ENCODE measurements around the gene MAMDC4. TPM values are rescaled to one million over a fixed set of nuclear protein-coding genes. Genes with fewer than 3 reads are reported as not detected.
A peak's percentile ranks its signal among the peaks of the same experiment; 100 is the strongest.

The MAMDC4 gene
- total RNA-seq, 2 donors from 2014 or later = 6.8 to 15.4 TPM

DNA sequence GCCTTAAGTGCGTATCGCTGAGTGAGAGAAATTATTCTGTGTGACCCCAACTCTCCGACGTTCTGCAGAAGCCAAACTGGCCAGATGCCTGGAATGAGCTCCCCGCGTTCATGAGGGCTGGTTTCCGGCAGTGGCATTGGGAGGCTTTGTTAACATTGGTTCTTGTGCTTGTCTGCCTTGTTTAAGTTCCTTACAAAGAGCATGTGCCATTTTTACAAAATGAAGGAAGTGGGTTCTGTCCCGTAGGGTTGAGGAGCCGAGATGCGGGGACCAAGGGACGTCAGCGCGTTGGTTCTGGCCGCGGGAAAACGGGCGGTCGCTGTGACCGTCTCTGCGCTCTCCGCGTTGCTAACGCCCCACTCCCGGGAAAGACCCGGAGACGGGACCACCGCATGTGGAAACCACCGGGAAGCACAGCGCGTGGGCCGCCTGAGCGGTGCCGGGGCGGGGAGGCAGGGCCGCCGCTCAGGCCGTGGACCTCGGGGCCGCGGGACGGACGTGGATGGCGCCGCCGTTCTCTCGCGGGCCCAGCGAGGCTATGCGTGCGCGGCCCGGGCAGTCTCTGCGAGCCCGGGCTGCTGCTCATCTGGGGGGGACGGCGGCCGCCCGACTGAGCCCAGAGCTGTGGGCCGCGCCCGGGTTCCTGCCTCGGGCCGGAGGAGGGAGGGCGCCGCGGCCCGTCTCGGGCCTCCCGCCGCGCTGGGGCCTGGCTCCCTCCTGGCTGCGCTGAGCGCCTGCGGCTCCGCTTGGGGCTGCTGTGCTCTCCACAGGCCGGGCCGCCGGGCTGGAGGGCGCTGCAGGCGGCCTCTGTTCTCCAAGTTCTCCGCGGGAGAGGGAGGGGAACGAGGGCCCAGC is 30.9 kb upstream of the MAMDC4 start:
- H3K9ac ChIP-seq (ENCODE audit: extremely low read depth, low read length, poor library complexity, severe bottlenecking) = no peak overlapping the region
- peak overlapping the region; percentile 38 for H3K27ac Mint-ChIP-seq
- H3K9me3 Mint-ChIP-seq = no peaks in the 10 kb centered on the region
- peaks cover 3% of the 10 kb centered on the region for H3K27me3 Mint-ChIP-seq (ENCODE audit: insufficient read depth)
- H3K27ac ChIP-seq (ENCODE audit: low read depth, low read length) = no peak overlapping the region
- H3K36me3 ChIP-seq (ENCODE audit: control insufficient read depth, insufficient read depth, low read length) = peaks cover 47% of the 10 kb centered on the region
- H3K4me3 ChIP-seq (ENCODE audit: low read length) = peak overlapping the region; percentile 1
- peak; percentile 75 for DNase-seq
- peak overlapping the region; percentile 55 for H3K4me3 Mint-ChIP-seq
- peaks cover 3% of the 10 kb centered on the region for H3K4me1 ChIP-seq (ENCODE audit: control insufficient read depth, insufficient read depth, low read length)
- H3K9me3 ChIP-seq (ENCODE audit: control insufficient read depth, low read length) = no peaks in the 10 kb centered on the region
- WGBS, 2 experiments (ENCODE audit: insufficient coverage in 1 of 2, insufficient read length in 1 of 2) = 30 to 37% methylated on average over 32 to 83 of the region's 83 CpGs
- peaks cover 50% of the 10 kb centered on the region for H3K36me3 Mint-ChIP-seq (ENCODE audit: low read depth)
- TF ChIP-seq, protein P1, sequence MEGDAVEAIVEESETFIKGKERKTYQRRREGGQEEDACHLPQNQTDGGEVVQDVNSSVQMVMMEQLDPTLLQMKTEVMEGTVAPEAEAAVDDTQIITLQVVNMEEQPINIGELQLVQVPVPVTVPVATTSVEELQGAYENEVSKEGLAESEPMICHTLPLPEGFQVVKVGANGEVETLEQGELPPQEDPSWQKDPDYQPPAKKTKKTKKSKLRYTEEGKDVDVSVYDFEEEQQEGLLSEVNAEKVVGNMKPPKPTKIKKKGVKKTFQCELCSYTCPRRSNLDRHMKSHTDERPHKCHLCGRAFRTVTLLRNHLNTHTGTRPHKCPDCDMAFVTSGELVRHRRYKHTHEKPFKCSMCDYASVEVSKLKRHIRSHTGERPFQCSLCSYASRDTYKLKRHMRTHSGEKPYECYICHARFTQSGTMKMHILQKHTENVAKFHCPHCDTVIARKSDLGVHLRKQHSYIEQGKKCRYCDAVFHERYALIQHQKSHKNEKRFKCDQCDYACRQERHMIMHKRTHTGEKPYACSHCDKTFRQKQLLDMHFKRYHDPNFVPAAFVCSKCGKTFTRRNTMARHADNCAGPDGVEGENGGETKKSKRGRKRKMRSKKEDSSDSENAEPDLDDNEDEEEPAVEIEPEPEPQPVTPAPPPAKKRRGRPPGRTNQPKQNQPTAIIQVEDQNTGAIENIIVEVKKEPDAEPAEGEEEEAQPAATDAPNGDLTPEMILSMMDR (conservative IDR thresholded peaks at IDR 0.05) = peak; percentile 19
- peaks cover 10% of the 10 kb centered on the region for H3K4me1 Mint-ChIP-seq
- no peaks in the 10 kb centered on the region for H3K27me3 ChIP-seq (ENCODE audit: control insufficient read depth, insufficient read depth, low read length, poor library complexity, severe bottlenecking)

DNA sequence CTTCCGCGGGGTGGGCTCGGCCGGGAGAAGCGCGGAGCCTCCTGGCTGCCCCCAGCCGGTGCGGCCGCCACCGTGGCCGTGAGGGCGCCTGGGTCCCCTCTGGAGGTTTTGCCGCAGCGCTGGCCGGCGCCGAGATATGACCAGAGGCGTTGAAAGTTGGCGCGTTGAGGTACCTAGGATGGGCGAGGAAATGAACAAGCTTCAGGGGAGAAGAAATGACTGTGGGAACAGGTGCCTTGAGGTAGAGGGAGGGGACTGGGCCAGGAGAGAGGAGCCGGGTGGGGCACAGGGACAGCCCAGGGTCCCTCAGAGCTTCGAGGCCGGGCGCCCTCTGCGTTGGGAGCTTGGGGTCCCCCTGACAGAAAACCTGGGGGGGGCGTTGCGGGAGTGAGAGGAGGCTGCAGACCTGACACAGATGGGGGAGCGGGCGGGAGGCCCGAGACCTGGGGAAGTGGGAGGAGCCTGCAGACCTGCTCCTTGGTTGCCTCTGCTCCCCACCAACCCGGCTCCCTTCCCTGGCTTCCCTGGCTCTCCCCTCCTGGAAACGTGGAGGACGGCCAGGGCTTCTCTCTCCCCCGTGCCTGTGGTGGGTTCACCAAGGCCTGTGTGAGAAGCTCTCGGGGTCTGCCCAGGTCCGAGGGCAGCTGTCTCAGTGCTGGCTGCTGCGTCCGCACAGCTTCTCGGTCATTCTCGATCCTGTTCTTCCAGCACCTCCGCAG is 30.2 kb upstream of the MAMDC4 start:
- no peaks in the 10 kb centered on the region for H3K27me3 ChIP-seq (ENCODE audit: control insufficient read depth, insufficient read depth, low read length, poor library complexity, severe bottlenecking)
- no peak overlapping the region for H3K4me3 Mint-ChIP-seq
- no peaks in the 10 kb centered on the region for H3K9me3 ChIP-seq (ENCODE audit: control insufficient read depth, low read length)
- peaks cover 45% of the 10 kb centered on the region for H3K36me3 ChIP-seq (ENCODE audit: control insufficient read depth, insufficient read depth, low read length)
- peaks cover 10% of the 10 kb centered on the region for H3K4me1 Mint-ChIP-seq
- H3K9ac ChIP-seq (ENCODE audit: extremely low read depth, low read length, poor library complexity, severe bottlenecking) = no peak overlapping the region
- 74 to 81% methylated on average over 26 to 42 of the region's 42 CpGs for WGBS, 2 experiments (ENCODE audit: insufficient coverage in 1 of 2, insufficient read length in 1 of 2)
- H3K27ac ChIP-seq (ENCODE audit: low read depth, low read length) = no peak overlapping the region
- peaks cover 3% of the 10 kb centered on the region for H3K27me3 Mint-ChIP-seq (ENCODE audit: insufficient read depth)
- TF ChIP-seq, protein P1 (conservative IDR thresholded peaks at IDR 0.05) = no peak
- H3K9me3 Mint-ChIP-seq = no peaks in the 10 kb centered on the region
- DNase-seq = peak; percentile 58
- peaks cover 3% of the 10 kb centered on the region for H3K4me1 ChIP-seq (ENCODE audit: control insufficient read depth, insufficient read depth, low read length)
- peak overlapping the region; percentile 80 for H3K27ac Mint-ChIP-seq
- no peak overlapping the region for H3K4me3 ChIP-seq (ENCODE audit: low read length)
- H3K36me3 Mint-ChIP-seq (ENCODE audit: low read depth) = peaks cover 44% of the 10 kb centered on the region

DNA sequence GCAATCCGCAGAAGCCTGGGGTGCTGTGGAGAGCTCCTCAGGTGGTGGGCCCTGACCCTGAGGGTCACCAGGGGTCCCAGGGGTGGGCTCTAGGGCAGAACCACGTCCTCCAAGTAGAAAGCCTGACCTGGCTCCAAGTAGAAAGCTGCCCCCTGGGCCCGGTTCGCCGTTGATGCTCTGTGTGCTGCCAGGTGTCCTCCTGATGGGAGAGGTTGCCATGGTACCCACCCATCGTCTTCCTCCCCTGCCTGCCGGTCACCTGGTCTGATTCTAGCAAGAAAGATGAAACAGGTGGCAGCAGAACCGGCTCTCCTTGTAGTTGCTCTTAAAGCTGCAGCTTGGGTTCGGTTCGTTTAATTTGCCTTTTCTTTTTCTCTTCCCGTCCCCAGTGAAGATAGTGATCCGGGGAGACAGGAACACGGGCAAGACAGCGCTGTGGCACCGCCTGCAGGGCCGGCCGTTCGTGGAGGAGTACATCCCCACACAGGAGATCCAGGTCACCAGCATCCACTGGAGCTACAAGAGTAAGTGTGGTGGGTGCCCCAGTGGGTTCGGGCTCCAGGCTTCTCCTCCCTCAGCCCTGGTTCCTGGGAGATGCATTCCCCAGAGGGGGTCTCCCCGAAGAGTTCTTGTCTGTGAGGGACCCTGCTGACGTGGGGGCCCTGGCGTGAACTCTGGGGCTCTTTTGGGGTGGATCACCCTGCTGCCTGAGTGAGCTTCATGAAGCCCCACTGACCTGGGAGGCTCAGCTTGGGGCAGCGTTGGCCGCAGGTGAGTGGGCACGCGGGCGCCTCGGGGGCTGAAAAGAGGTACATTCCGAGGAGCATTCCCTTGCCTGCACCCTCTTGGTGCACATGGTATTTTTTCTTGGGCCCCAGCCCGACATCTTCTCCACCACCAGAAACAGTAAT is 28.8 kb upstream of the MAMDC4 start:
- WGBS, 2 experiments (ENCODE audit: insufficient coverage in 1 of 2, insufficient read length in 1 of 2) = 92 to 96% methylated on average over 19 to 30 of the region's 30 CpGs
- Mint-ChIP-seq H3K9me3 (no peaks in the 10 kb centered on the region), H3K27me3 (ENCODE audit: insufficient read depth) (peaks cover 3% of the 10 kb centered on the region), H3K27ac (no peak overlapping the region), H3K36me3 (ENCODE audit: low read depth) (peaks cover 34% of the 10 kb centered on the region), H3K4me3 (no peak overlapping the region), H3K4me1 (peaks cover 10% of the 10 kb centered on the region)
- Histone ChIP-seq H3K36me3 (ENCODE audit: control insufficient read depth, insufficient read depth, low read length) (peaks cover 48% of the 10 kb centered on the region), H3K9me3 (ENCODE audit: control insufficient read depth, low read length) (no peaks in the 10 kb centered on the region), H3K27me3 (ENCODE audit: control insufficient read depth, insufficient read depth, low read length, poor library complexity, severe bottlenecking) (no peaks in the 10 kb centered on the region), H3K9ac (ENCODE audit: extremely low read depth, low read length, poor library complexity, severe bottlenecking) (no peak overlapping the region), H3K4me1 (ENCODE audit: control insufficient read depth, insufficient read depth, low read length) (peaks cover 3% of the 10 kb centered on the region), H3K4me3 (ENCODE audit: low read length) (no peak overlapping the region), H3K27ac (ENCODE audit: low read depth, low read length) (no peak overlapping the region)
- no peak for DNase-seq
- TF ChIP-seq, protein P1 (conservative IDR thresholded peaks at IDR 0.05) = no peak

Measured in endodermal cell (in vitro differentiated cells).